ENCODE results near the gene ZEB2.

ZEB2 gene

GRCh38 chr2:144343145-144343544 is 176.8 kb downstream of the ZEB2 start:
- DNase-seq = no peak

- DNase-seq = no peak
Measured at GRCh38 chr2:144341538-144341937, 178.4 kb downstream of the ZEB2 start.

- DNase-seq = no peak
Measured at GRCh38 chr2:144339048-144339447, 180.9 kb downstream of the ZEB2 start.

- no peak for DNase-seq
Measured at GRCh38 chr2:144334551-144334950, 185.4 kb downstream of the ZEB2 start.
